GM18520 (cell line): ENCODE measurements around the gene TAF15.

Experiments
- ATAC-seq: cut with Tn5 transposase; IDR thresholded peaks from one replicate; pipeline ENCODE4 v1.9.1; 2021; ENCODE audit not compliant: unreplicated experiment

TAF15 gene

DNA sequence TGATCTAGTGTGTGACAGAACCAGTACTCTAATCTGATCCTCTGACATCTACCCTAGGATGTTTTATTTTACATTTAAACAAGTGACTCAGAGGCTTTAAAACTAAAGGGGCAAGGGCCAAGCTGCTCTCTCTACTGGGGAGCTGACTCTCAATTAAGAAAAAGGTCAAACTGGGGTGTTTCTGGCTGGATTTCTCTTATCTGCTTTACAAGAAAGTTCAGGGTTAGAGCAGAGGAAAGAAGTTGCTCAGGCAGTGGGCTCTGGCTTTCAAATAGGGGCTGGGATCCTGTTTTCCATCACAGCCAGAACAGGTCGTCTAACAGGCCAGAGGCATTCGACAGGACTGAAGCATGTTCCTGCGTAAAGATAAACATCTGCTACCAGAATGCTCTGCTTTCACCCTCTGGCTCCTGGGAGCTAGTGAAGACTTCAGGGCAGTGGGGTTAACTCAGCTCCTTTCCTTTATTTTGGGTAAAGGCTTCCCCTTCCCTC lies 22.3 kb upstream of the TAF15 start:
- ATAC-seq = no peak

DNA sequence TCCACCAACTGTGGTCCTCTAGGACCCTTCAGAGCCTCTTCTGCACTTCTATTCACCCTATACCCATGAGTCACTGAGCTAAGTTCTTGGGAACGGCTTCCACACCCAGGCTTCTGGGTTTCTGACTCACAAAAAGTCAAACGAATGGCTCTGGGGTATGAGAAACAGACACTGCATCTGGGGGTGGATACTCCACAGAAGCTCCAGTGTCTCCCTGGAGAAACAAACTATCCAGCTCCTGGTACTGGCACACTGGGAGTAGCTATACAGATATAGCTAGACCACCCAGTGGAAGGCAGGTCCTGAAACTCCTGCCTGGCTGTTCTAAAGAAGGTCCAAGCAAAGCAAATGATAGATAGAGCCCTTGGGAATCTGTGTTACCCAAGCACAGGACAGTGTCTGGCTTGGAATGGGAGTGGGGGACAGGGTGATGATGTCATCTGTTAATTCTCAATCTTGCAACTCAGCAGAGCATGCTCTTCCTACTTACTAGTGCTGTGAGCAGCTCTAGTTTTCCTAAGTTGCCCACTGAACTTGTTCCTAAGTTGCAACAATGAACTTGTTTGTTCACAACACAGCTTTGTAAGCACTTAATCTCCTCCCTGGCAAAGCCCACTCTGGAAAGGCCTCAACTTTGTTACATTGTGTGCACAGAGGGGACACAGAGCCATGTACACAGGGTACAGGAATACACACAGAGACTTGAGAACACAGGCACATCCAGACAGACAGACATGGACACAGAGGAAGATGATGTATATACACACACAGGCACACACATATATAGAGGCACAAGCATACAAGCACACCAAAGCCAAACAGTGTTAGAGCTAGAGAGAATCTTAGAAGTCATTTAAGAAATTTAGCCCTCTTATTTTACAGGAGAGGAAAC lies 20.6 kb upstream of the TAF15 start:
- no peak for ATAC-seq

DNA sequence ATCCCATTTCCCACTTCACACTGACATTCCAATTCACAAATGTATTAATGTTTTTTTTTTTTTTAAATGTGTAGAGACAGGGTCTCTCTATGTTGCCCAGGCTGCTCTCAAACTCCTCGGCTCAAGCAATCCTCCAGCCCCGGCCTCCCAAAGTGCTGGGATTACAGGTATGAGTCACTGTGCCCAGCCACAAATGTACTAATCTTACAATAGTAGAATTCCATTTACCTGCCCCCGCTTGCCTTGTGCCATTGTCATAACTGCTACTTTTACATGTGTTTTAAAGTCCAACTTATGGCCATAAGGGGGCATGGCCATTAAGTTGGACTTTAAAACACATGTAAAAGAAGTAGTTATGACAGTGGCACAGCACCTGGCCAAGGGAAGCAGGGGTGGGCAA lies 18.4 kb upstream of the TAF15 start:
- no peak for ATAC-seq

DNA sequence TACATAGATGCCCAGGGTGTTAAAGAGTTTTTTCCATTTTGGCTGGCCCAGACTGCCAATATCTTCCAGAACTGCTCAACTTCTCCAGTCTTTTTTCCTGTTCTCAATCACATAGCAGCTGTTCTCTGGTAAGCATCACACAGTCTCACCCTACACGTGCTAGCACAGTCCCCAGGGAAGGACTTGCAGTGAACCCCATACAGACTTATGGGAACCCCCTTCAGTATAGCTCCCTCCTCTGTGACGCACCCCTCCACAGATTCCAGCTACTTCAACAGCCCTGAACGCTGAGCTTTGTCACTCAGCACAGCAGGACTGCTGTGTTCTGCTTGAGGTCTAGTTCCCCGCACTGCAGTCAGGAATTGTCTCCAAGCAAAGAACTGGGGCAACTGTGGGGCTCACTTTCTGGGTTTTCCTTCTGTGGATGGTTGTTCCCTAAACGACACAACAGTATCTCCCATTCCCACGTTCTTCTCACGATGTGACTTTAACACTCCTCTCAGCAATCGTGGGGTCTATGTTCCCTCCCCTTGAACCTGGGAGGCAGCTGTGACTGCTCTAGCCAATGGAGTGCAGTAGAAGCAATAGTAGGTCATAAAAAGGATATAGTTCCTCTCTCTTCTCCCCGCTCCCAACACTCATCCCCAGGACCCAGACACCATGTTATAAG lies 17.5 kb upstream of the TAF15 start:
- no peak for ATAC-seq

DNA sequence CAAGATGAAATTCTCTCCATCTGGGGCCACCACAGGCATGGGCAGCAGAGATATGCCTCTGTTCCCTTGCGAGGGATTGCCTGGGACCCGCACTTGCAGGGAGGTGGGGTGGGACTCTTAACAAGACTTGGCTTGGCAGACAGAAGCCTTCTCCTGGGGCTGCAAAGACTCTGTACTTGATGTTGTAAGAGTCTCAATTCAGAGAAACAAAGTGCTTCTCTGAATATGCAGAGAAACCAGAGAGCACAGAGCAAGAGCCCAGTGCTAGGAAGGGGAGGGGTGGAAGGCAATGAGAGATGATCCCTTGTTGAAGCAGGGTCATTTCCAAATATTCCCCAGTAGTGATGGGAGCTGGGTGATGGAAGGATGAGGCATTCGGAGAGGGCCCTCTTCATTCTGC lies 16.0 kb upstream of the TAF15 start:
- ATAC-seq = no peak

DNA sequence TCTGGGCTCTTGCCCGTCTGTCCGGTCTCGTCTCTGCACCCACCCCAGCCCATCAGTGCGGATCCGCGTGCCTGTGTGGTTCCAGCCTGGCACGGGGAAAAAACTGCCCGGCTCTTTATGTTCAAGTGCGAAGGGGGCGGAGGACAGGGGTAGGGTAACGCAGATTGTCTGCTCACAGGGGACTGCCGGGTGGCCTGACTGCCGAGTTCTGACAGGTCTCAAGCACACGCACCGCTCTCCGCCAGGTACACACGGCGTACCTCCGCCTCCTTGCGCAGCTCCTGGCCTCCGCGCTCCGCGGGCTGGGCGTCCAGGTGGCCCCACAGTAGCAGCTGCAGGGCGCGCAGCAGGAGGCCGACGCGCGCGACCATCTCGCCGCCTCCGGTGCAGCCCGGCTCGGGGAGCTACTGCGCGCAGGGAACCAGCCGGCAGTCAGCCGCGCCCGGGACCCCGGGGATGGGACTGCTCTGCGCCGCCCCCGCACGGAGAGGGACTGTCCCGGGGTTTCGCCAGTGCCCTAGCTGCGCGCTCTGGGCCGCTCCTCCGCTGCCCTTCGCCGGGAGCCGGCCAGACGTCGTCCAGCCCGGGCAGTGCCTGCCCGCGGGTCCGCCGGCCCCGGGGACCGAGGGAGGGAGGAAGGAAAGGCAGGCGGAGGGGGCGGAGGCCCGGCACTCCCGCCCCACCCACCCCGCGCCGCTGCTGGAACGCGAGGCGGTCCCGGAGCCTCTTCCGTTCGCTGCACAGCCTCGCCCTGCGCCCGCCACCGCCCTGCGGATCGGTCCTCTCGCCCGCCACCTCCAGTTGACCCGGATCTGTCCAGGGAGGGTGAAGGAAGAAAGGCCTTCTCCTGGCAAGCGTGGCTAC lies 14.0 kb upstream of the TAF15 start, which contains the start of gene MMP28:
TSS of gene MMP28 (minus strand) at position 635 of the 864 bp plus-strand sequence. CDS start at position 371, 264 bp downstream.
- ATAC-seq = no peak

DNA sequence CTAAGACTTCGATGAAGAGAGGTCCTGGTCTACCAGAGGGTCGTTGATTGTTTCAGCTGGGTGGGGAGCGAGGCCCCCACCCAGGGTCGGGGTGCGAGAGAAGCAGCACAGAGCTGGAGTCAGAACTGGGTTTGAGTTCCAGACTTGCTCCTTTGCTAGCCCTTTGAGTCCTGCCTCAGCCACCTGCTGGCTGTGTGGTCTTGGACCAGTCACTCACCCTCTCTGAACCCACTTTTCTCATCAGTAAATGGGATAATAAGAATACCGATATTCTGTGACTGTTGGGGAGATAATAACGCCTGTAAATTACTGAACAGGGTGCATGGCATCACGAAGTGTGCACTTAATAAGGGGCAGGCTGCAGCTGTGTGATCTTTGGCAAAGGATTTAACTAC lies 13.4 kb upstream of the TAF15 start:
- ATAC-seq = no peak

DNA sequence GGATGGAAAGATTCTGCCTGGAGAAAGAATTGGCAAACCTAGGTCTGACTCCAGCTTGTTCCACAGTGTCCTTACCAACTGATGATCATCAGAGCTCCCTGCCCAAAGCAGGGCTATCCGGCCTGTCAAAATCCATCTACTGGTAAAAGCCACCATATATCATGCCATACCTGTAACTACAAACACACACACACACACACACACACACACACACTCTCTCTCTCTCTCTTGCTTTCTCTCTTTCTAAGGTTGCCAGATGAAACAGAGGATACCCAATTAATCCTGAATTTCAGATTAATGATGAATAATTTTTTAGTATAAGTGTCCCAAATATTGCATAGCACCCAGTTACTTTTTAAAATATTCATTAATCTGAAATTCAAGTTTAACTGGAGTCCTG lies 12.3 kb upstream of the TAF15 start:
- ATAC-seq = no peak

DNA sequence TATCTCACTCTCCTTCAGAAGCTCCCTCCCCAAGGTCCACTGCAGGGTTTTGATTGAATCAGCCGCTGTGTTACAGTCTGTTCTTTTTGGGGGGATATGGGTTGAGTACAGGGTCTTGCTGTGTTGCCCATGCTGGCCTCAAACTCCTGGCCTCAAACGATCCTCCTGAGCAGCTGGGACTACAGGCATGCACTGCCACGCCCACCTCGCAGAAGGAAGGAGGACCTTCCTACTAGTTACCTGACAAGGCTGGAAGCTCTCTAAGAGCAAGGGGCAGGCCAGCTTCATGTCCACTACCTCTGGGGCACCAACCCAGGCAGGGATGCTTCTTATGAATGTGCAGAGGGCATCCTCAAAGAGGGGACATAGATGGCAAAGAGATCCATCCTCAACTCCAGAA lies 11.9 kb upstream of the TAF15 start:
- ATAC-seq = no peak

DNA sequence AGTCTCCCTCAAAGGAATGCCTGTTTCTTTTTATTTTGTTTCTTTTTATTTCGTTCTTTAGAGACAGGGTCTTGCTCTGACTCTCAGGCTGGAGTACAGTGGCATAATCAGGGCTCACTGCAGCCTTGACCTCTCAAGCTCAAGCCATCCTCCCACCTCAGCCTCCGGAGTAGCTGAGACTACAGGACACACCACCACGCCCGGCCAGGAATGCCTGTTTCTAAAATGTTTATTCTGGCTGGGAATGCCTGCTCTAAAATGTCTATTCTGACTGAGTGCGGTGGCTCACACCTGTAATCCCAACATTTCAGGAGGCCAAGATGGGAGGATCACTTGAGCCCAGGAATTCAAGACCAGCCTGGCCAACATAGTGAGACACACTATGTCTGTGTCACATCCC lies 11.4 kb upstream of the TAF15 start:
- ATAC-seq = no peak

DNA sequence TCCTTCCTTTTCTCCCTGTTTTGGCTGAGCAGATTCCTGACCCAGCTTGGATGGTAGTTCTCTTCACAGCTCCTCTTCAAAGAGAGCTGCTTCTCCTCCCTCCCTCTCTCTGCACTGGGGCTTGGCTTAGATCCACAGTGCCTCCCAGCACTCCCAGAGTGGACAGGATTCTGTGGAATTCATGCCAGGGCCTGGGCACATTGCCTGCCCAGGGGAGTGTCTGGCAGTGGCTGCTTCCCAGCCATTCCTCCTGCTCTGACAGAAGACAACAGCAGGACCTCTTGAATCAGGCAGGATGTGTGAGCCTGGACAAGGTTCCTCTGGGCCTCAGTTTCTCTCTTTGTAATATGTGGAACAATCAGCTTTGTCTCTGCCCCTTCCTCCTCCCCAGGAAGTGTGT lies 9.3 kb upstream of the TAF15 start:
- no peak for ATAC-seq

DNA sequence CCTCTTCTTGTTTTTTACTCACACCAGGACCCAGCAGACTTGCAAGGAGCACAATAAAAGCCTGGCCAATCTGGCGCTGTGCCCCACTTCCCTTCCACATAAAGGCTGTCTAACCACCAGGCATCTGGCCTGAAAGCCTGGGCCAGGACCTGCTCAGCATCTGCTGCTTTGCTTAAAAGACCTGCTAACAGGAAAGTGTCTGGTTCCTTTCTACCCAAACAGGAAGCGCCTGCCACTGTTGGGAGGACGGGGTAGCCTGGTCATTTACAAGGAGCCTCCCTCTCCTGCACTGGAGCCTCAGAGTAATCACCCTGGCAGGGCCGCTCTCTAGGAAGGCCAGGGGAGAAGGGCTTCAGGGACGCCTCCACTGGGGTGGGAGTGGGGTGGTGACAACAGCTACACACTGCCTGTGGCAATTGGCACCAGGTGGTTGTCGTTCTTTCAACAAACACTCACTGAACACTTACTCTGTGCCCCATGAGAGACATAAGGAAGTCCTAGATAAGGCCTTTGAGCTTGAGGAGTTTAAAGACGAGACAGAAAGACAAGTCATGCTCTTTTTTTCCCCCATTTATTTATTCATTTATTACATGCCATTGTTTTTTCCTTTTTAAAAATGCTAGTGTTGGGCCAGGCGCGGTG lies 7.6 kb upstream of the TAF15 start:
- ATAC-seq = no peak

DNA sequence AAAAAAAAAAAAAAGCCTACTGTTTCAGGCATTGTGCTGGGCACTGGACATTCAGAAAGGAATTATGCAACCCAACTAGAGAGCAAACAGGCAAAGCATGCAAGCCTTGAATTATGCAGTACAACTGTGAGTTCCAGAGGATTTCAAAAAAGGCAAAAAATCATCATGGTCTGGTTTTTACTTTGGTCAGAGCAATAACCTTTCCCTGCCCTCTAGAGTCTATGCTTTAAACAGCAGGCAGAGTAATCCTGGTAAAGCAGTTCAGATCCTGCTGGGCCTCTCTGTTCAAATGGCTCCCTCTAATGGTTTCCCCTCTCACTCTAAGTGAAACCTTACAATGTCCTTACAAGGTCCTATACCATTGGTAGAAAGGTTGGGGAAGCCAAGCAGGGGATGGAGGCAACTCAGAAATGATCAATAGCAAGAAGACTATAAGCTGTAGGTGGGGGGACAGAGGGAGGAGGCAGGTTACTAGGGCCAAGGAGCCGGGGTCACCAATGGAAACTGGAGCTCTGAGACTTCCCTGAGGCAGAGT lies 4.6 kb upstream of the TAF15 start:
- no peak for ATAC-seq

DNA sequence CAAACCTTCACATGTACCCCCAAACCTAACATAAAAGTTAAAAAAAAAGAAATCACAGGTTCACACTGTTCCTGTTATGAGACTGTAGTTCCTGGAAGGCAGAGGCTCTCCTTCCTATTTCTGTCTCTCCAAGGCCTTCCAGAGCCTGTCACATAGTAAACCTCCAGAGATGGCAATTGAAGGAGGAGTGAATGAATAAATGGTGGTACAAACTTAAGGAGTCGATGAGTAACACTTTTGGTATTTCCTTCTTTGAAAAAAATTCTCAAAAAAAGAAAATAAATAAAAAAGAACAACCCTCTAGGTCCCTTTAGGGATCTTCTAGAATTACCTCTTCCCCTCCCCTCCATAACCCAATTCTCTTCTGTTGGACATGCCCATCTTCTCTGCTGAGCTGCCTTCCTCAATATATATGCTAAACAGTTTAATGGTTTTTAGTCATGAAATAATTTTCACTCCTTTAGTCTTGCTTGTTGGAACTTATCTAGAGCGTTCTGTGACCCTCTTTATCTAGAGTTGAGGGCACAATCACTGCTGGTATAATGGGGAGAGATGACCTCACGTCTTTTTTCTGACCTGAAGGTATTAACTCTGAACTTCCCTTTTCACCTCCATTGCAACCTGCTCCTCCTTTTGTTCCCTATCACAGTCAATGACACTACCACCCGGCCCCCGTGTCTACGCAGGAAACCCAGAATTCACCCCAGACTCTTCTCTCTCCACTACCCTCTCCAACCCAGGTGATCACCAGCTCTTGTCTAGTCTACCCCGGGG lies 1.7 kb upstream of the TAF15 start:
- no peak for ATAC-seq

DNA sequence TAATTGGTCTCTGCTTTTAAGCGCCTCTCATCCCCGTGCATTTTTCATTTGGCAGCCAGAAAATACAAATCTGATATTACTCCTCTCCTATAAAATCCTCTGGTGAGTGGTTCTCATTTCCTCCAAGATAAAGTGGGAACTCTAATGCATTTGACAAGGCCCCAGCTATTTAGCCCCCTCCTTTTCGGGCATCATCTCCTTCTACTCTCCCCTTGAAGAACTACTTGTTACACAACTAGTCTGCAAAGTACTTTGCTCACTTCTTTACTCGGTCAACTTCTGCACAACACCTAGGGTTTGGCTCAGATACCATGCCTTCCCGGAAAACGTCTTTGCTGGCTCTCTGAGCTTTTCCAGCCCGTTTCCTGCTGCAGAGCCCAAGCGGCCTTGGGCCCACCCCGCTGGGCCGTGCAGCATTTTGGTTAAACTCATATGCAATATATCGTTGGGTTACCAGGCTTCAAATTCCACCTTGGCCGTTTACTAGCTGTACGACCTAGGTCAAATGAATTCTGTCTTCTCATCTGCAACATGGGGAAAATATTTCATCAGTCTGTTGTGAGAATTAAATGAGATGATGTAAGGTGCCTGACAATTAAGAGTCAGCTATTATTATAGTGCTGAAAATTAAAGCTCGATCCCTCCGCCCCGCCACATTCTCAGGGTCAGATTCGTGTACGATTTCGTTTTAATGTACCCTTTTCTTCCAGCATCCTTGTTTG lies 883 bp upstream of the TAF15 start:
- no peak for ATAC-seq

DNA sequence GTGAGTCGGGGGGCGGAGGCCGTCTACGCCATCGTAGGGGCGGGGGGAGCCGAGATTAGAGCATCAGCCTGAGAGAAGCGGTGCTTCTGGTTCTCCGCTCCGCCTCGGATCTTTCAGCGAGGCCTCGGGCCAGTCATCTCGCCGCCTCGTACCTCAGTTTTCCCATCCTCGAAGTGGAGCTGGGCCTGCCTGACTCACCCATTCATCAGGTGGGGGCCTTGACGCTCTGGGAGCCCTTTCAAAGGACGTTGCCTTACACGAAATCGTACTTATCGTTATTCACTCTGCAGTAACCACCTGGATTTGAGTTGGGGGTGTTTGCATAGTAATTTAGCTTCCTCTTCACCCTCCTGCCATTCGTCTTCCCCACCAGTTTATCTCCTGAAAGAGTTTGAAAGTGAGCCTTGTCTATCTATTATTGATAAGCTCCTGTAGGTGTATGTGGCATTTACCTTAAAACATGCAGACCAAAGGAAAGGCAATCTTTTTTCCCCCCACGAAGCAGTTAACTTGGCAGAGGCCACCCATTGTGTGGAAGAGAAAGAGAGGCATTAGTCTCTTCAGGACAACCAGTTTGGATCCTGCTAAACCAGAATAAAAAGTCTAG lies 674 bp downstream of the TAF15 start:
- ATAC-seq = no peak

DNA sequence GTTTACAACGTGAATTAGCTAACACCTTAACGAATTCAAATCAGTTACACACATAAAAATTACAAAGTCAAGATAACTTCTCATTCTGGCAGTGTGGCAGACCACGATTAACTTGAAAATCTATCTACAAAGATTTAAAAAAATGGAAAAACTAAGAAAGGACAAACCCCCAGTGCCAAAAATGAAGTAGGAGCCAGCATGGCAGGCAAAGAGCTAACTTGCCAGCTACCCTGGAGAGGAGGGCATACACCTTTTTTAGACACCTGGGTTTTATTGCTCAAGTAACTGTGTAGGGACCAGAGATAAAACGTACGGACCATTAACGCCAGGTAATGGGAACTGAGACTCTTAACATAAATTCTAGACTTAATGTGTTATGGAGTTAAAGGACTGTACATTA lies 2.5 kb downstream of the TAF15 start:
- ATAC-seq = no peak

DNA sequence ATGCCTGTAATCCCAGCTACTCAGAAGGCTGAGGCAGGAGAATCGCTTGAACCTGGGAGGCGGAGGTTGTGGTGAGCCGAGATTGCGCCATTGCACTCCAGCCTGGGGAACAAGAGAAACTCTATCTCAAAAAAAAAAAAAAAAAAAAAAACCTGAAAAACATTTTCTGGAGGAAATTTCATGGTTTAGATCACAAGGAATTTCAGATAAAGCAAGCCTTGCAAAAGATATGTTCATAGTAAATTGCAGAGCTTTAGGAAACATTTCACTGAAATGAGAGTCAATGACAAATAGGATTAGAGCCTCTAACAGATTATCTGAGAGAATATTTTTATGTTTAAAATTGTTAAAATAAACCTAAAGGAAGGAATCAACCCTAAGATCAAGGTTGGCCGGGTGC lies 3.2 kb downstream of the TAF15 start:
- ATAC-seq = no peak

DNA sequence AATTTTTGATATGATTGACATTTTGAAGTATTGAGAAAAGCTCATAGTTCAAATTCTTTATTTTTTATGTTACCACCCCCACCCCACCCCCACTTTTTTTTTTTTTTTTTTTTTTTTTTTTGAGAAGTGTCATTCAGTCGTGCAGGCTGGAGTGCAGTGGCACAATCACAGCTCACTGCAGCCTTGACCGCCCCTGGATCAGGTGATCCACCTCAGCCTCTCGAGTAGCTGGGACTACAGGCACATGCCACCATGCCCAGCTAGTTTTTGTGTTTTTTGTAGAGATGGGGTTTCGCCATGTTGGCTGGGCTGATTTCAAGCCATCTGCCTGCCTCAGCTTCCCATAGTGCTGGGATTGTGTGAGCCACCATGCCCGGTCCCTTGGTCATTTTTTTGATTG lies 7.4 kb downstream of the TAF15 start:
- no peak for ATAC-seq
